ENCODE results near the gene WDR33. TPM values are rescaled to one million over a fixed set of nuclear protein-coding genes. Genes with fewer than 3 reads are reported as not detected.

The WDR33 gene
- total RNA-seq, 4 donors from 2014 or later: 54.4 to 95.8 (median 67.5) TPM

GRCh38 chr2:127678991-127679390 lies 132.0 kb downstream of the WDR33 start:
- 81 to 91% methylated on average over 6 of the region's 6 CpGs for WGBS, 2 donors
- Histone ChIP-seq H3K4me1 (peaks cover 8 to 14% of the 10 kb centered on the region in 2 donors), H3K9me3 (no peaks in the 10 kb centered on the region), H3K27ac (no peak overlapping the region), H3K4me3 (replicated peaks in 1 of 3) (no peak overlapping the region), H3K36me3 (no peaks in the 10 kb centered on the region), H3K27me3 (no peaks in the 10 kb centered on the region)
- DNase-seq: no peak
- intact Hi-C loops (cut with DNase I): no loop called here
- TF ChIP-seq CTCF (IDR thresholded peaks at IDR 0.05) (no peak), POLR2A (IDR thresholded peaks at IDR 0.05) (no peak)

- H3K4me1 ChIP-seq: peaks cover 8 to 16% of the 10 kb centered on the region in 2 donors
Measured at GRCh38 chr2:127678531-127678930, 132.4 kb downstream of the WDR33 start.

GRCh38 chr2:127676906-127677305 lies 134.1 kb downstream of the WDR33 start:
- Histone ChIP-seq H3K27me3 (no peaks in the 10 kb centered on the region), H3K36me3 (no peaks in the 10 kb centered on the region), H3K4me3 (replicated peaks in 1 of 3) (no peak overlapping the region), H3K27ac (no peak overlapping the region), H3K9me3 (no peaks in the 10 kb centered on the region), H3K4me1 (peaks cover 8 to 16% of the 10 kb centered on the region in 2 donors)
- TF ChIP-seq POLR2A (IDR thresholded peaks at IDR 0.05) (no peak), CTCF (IDR thresholded peaks at IDR 0.05) (no peak)
- WGBS, 2 donors: 75 to 76% methylated on average over 2 of the region's 2 CpGs
- no peak for DNase-seq
- intact Hi-C loops (cut with DNase I): no loop called here

More at GRCh38 chr2:127678531-127678930, 132.4 kb downstream of the WDR33 start:
- Histone ChIP-seq H3K36me3 (no peaks in the 10 kb centered on the region), H3K4me3 (replicated peaks in 1 of 3) (no peak overlapping the region), H3K27ac (no peak overlapping the region), H3K9me3 (no peaks in the 10 kb centered on the region), H3K27me3 (no peaks in the 10 kb centered on the region)
- intact Hi-C loops (cut with DNase I): no loop called here
- TF ChIP-seq CTCF (IDR thresholded peaks at IDR 0.05) (no peak), POLR2A (IDR thresholded peaks at IDR 0.05) (no peak)
- DNase-seq: no peak
- 82 to 89% methylated on average over 10 of the region's 10 CpGs for WGBS, 2 donors

GRCh38 chr2:127675331-127676261 lies 135.4 kb downstream of the WDR33 start, which contains the start of gene LIMS2:
Gene LIMS2 (minus strand): TSS chr2:127675530. CDS start chr2:127675024, 506 bp downstream.
- H3K4me3 ChIP-seq (replicated peaks in 1 of 3): peak within 1 kb of the TSS; percentile 22 to 58 (median 33)
- 6 to 7% methylated on average over 43 to 46 of the region's 56 CpGs for WGBS, 2 donors
- H3K4me1 ChIP-seq: peaks cover 8 to 16% of the 10 kb centered on the region in 2 donors
- TF ChIP-seq CTCF (IDR thresholded peaks at IDR 0.05): peak in 1 of 6 experiments; percentile 10
- no peak for TF ChIP-seq POLR2A (IDR thresholded peaks at IDR 0.05)
- no peaks in the 10 kb centered on the region for H3K9me3 ChIP-seq
- intact Hi-C loops (cut with DNase I): no loop called here
- peak within 1 kb of the TSS; percentile 51 to 62 (median 60) for H3K27ac ChIP-seq
- peak; percentile 32 to 33 for DNase-seq
- H3K36me3 ChIP-seq: no peaks in the 10 kb centered on the region
- H3K27me3 ChIP-seq: no peaks in the 10 kb centered on the region
